Spinal cord (tissue), 10 donors: ENCODE measurements around the gene TGFB1. TPM values are rescaled to one million over a fixed set of nuclear protein-coding genes. Genes with fewer than 3 reads are reported as not detected.
"Not testable (repeated sequence)": the region's sequence is repeated elsewhere in the genome, so short reads cannot be mapped to it uniquely, and the experiment has no call there.

Source experiments
- DNase-seq, 6 donors: peaks; one replicate each; pipeline versions ENCODE4 v3.0.0 to v3.0.0-alpha.2; 2013 to 2015; ENCODE audit warnings: low spot score in 6 of 6, low read depth in 4 of 6
- H3K27ac ChIP-seq: one replicate; pipeline ENCODE4 v1.5.1; 2013; ENCODE audit warnings: low read depth, low read length, control low read depth
- H3K27me3 ChIP-seq: one replicate; pipeline ENCODE4 v1.6.1; 2013; ENCODE audit warnings: low read length; ENCODE audit not compliant: control insufficient read depth, insufficient read depth
- H3K36me3 ChIP-seq: one replicate; pipeline ENCODE4 v1.6.1; 2013; ENCODE audit warnings: low read length; ENCODE audit not compliant: control insufficient read depth, insufficient read depth
- H3K4me1 ChIP-seq: one replicate; pipeline ENCODE4 v1.6.1; 2013; ENCODE audit warnings: low read length; ENCODE audit not compliant: control insufficient read depth, insufficient read depth
- H3K4me3 ChIP-seq: one replicate; pipeline ENCODE4 v1.5.1; 2013; ENCODE audit warnings: low read depth, low read length, control low read depth
- H3K9me3 ChIP-seq: one replicate; pipeline ENCODE4 v1.6.1; 2013; ENCODE audit warnings: low read length; ENCODE audit not compliant: control insufficient read depth, insufficient read depth
- WGBS: methylation state at CpG from one replicate; pipeline ENCODE4 v1.1.5; 2013; ENCODE audit warnings: missing lambda C conversion rate; ENCODE audit not compliant: insufficient coverage; 5-methylcytosine and 5-hydroxymethylcytosine counted together
- polyA plus RNA-seq, 2 donors: library from polyadenylated mRNA; unstranded; fragments of 120-200 nt; gene quantifications; one replicate each; pipeline ENCODE4 v1.2.1, GENCODE V29; 2013; ENCODE audit not compliant: insufficient read length in 2 of 2
- total RNA-seq, 2 donors: library from RNA; depleted of rRNA in 1 of 2; stranded (reverse); fragments of 120-200 nt in 1 of 2; fragments of >200 nt in 1 of 2; gene quantifications; one replicate each; pipeline versions ENCODE4 v1.2.3 to v1.2.4, GENCODE V29; 2013 to 2014
- donor health status: healthy.

TGFB1 gene
- total and polyA plus RNA-seq, 4 donors: 6.6 to 31.5 (median 18.8) TPM

- no peak overlapping the region for H3K4me3 ChIP-seq
- H3K27me3 ChIP-seq: no peaks in the 10 kb centered on the region
- H3K36me3 ChIP-seq: peaks cover 8% of the 10 kb centered on the region
- peak overlapping the region; percentile 5 for H3K27ac ChIP-seq
- peak in 5 of 6 donors; percentile 84 to 98 (median 87) for DNase-seq
- WGBS: 14% methylated on average over 10 of the region's 12 CpGs
- no peaks in the 10 kb centered on the region for H3K9me3 ChIP-seq
- peaks cover 41% of the 10 kb centered on the region for H3K4me1 ChIP-seq
Measured at GRCh38 chr19:41373993-41374392, 20.3 kb upstream of the TGFB1 start.

GRCh38 chr19:41372501-41372900 lies 18.8 kb upstream of the TGFB1 start:
- no peaks in the 10 kb centered on the region for H3K9me3 ChIP-seq
- H3K4me1 ChIP-seq: peaks cover 35% of the 10 kb centered on the region
- DNase-seq: no peak
- H3K27ac ChIP-seq: no peak overlapping the region
- H3K4me3 ChIP-seq: no peak overlapping the region
- WGBS: no CpG with 5 or more reads among the region's 2 CpGs
- H3K27me3 ChIP-seq: no peaks in the 10 kb centered on the region
- H3K36me3 ChIP-seq: peaks cover 3% of the 10 kb centered on the region

- WGBS: 100% methylated on average over 4 of the region's 8 CpGs
Measured at GRCh38 chr19:41371541-41371940, 17.8 kb upstream of the TGFB1 start.

GRCh38 chr19:41371119-41371518 lies 17.4 kb upstream of the TGFB1 start:
- H3K36me3 ChIP-seq, H3K27me3 ChIP-seq, DNase-seq, H3K9me3 ChIP-seq, H3K27ac ChIP-seq, H3K4me3 ChIP-seq: not testable (repeated sequence)
- H3K4me1 ChIP-seq: peaks cover 23% of the 10 kb centered on the region
- WGBS: 100% methylated on average over 3 of the region's 5 CpGs

More at GRCh38 chr19:41371541-41371940, 17.8 kb upstream of the TGFB1 start:
- Histone ChIP-seq H3K27me3 (no peaks in the 10 kb centered on the region), H3K4me3 (no peak overlapping the region), H3K9me3 (no peaks in the 10 kb centered on the region), H3K4me1 (peaks cover 27% of the 10 kb centered on the region), H3K27ac (no peak overlapping the region), H3K36me3 (peaks cover 7% of the 10 kb centered on the region)
- DNase-seq: no peak

GRCh38 chr19:41369769-41370168 lies 16.0 kb upstream of the TGFB1 start:
- no CpG with 5 or more reads among the region's 2 CpGs for WGBS
- H3K9me3 ChIP-seq: no peaks in the 10 kb centered on the region
- H3K27me3 ChIP-seq: no peaks in the 10 kb centered on the region
- peaks cover 7% of the 10 kb centered on the region for H3K36me3 ChIP-seq
- H3K4me1 ChIP-seq: peaks cover 15% of the 10 kb centered on the region
- no peak for DNase-seq
- H3K4me3 ChIP-seq: no peak overlapping the region
- no peak overlapping the region for H3K27ac ChIP-seq

- Histone ChIP-seq H3K27ac (no peak overlapping the region), H3K27me3 (no peaks in the 10 kb centered on the region), H3K4me1 (peaks cover 13% of the 10 kb centered on the region), H3K4me3 (no peak overlapping the region), H3K36me3 (peaks cover 7% of the 10 kb centered on the region), H3K9me3 (no peaks in the 10 kb centered on the region)
- DNase-seq: no peak
- WGBS: 89% methylated on average over 5 of the region's 6 CpGs
Measured at GRCh38 chr19:41367848-41368301, 14.2 kb upstream of the TGFB1 start.

GRCh38 chr19:41366089-41366488 lies 12.4 kb upstream of the TGFB1 start:
- 87% methylated on average over 1 of the region's 1 CpG for WGBS

GRCh38 chr19:41364524-41365391 lies 11.0 kb upstream of the TGFB1 start:
- Histone ChIP-seq H3K27ac (peak overlapping the region; percentile 100), H3K4me3 (peak overlapping the region; percentile 88), H3K9me3 (no peaks in the 10 kb centered on the region), H3K4me1 (peaks cover 13% of the 10 kb centered on the region), H3K27me3 (no peaks in the 10 kb centered on the region), H3K36me3 (peaks cover 7% of the 10 kb centered on the region)
- no peak for DNase-seq
- WGBS: 93% methylated on average over 7 of the region's 14 CpGs

More at GRCh38 chr19:41366089-41366488, 12.4 kb upstream of the TGFB1 start:
- Histone ChIP-seq H3K27me3 (no peaks in the 10 kb centered on the region), H3K9me3 (no peaks in the 10 kb centered on the region), H3K4me3 (no peak overlapping the region), H3K4me1 (peaks cover 13% of the 10 kb centered on the region), H3K27ac (no peak overlapping the region), H3K36me3 (peaks cover 7% of the 10 kb centered on the region)
- DNase-seq: no peak

- Histone ChIP-seq H3K4me1 (peaks cover 13% of the 10 kb centered on the region), H3K36me3 (peaks cover 7% of the 10 kb centered on the region), H3K27ac (peak within 1 kb of the TSS; percentile 100), H3K4me3 (peak within 1 kb of the TSS; percentile 88), H3K27me3 (no peaks in the 10 kb centered on the region), H3K9me3 (no peaks in the 10 kb centered on the region)
- DNase-seq: peak; percentile 97 to 100 (median 98)
- WGBS: 0% methylated on average over 42 of the region's 56 CpGs
Measured at GRCh38 chr19:41363753-41364523, 10.2 kb upstream of the TGFB1 start, which contains the start of gene B9D2. Gene B9D2 (minus strand): TSS chr19:41364149. CDS start chr19:41363519, 630 bp downstream.
